Measurements from ENCODE around the gene LYZL1.
"Not testable (repeated sequence)": the region's sequence is repeated elsewhere in the genome, so short reads cannot be mapped to it uniquely, and the experiment has no call there.

DNA sequence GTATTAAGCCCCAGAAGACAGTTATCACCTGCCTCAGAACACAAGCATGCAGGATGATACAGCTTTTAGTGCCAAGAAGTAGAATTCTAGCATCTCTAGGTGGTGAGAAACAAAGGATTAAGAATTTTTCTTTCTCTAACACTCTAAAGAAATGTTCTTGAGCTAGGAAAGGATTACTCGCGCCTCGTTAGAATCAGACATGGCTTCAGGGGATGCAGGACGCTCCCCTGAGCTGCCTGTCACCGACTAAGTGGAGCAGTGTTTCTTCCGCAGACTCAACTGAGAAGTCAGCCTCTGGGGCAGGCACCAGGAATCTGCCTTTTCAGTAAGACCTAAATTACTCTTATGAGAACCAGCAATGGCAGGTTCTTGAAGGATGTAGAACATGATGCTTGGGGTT lies at the start of gene LYZL1:
- TF ChIP-seq, protein P1, sequence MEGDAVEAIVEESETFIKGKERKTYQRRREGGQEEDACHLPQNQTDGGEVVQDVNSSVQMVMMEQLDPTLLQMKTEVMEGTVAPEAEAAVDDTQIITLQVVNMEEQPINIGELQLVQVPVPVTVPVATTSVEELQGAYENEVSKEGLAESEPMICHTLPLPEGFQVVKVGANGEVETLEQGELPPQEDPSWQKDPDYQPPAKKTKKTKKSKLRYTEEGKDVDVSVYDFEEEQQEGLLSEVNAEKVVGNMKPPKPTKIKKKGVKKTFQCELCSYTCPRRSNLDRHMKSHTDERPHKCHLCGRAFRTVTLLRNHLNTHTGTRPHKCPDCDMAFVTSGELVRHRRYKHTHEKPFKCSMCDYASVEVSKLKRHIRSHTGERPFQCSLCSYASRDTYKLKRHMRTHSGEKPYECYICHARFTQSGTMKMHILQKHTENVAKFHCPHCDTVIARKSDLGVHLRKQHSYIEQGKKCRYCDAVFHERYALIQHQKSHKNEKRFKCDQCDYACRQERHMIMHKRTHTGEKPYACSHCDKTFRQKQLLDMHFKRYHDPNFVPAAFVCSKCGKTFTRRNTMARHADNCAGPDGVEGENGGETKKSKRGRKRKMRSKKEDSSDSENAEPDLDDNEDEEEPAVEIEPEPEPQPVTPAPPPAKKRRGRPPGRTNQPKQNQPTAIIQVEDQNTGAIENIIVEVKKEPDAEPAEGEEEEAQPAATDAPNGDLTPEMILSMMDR (IDR thresholded peaks at IDR 0.05; ENCODE audit: insufficient read depth, low read length): not testable (repeated sequence)
- TF ChIP-seq, protein P2, sequence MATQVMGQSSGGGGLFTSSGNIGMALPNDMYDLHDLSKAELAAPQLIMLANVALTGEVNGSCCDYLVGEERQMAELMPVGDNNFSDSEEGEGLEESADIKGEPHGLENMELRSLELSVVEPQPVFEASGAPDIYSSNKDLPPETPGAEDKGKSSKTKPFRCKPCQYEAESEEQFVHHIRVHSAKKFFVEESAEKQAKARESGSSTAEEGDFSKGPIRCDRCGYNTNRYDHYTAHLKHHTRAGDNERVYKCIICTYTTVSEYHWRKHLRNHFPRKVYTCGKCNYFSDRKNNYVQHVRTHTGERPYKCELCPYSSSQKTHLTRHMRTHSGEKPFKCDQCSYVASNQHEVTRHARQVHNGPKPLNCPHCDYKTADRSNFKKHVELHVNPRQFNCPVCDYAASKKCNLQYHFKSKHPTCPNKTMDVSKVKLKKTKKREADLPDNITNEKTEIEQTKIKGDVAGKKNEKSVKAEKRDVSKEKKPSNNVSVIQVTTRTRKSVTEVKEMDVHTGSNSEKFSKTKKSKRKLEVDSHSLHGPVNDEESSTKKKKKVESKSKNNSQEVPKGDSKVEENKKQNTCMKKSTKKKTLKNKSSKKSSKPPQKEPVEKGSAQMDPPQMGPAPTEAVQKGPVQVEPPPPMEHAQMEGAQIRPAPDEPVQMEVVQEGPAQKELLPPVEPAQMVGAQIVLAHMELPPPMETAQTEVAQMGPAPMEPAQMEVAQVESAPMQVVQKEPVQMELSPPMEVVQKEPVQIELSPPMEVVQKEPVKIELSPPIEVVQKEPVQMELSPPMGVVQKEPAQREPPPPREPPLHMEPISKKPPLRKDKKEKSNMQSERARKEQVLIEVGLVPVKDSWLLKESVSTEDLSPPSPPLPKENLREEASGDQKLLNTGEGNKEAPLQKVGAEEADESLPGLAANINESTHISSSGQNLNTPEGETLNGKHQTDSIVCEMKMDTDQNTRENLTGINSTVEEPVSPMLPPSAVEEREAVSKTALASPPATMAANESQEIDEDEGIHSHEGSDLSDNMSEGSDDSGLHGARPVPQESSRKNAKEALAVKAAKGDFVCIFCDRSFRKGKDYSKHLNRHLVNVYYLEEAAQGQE (IDR thresholded peaks at IDR 0.05; ENCODE audit: insufficient replicate concordance, low read depth): not testable (repeated sequence)
- TF ChIP-seq POLR2AphosphoS5 (IDR thresholded peaks at IDR 0.05; ENCODE audit: low read depth): not testable (repeated sequence)

Data from HL-60 (cell line).